HepG2 (cell line): Measurements from ENCODE around the gene HS2ST1. TPM values are rescaled to one million over a fixed set of nuclear protein-coding genes. Genes with fewer than 3 reads are reported as not detected.

Source experiments
- FOSL1 ChIP-seq: sonication (generic); formaldehyde crosslinking; IDR thresholded peaks from 2 replicates; pipeline ENCODE4 v1.9.0; 2021; ENCODE audit warnings: missing genetic modification reagents, borderline replicate concordance
- FOXM1 ChIP-seq: sonication (generic); formaldehyde crosslinking; IDR thresholded peaks from 2 replicates; pipeline ENCODE4 v1.5.0; 2020; ENCODE audit warnings: missing genetic modification reagents
- MTF1 ChIP-seq: sonication (generic); formaldehyde crosslinking; IDR thresholded peaks from 2 replicates; pipeline ENCODE4 v1.5.0; 2020; ENCODE audit warnings: missing genetic modification reagents
- PRDM4 ChIP-seq: sonication (generic); formaldehyde crosslinking; IDR thresholded peaks from 2 replicates; pipeline ENCODE4 v1.9.0; 2021; ENCODE audit warnings: missing genetic modification reagents, borderline replicate concordance
- RORA ChIP-seq: sonication (generic); formaldehyde crosslinking; IDR thresholded peaks from 2 replicates; pipeline ENCODE4 v1.5.0; 2020; ENCODE audit warnings: mild to moderate bottlenecking, missing genetic modification reagents, moderate library complexity
- SKI ChIP-seq: fragments of 450-650 bp; IDR thresholded peaks from one replicate; pipeline ENCODE4 v1.6.1; 2018; ENCODE audit warnings: mild to moderate bottlenecking; ENCODE audit not compliant: partially characterized antibody
- SNAPC5 ChIP-seq: sonication (generic); formaldehyde crosslinking; IDR thresholded peaks from 2 replicates; pipeline ENCODE4 v1.8.1; 2023; ENCODE audit warnings: mild to moderate bottlenecking, missing genetic modification reagents, borderline replicate concordance
- SRF ChIP-seq: IDR thresholded peaks from 2 replicates; pipeline ENCODE4 v1.6.1; 2011; ENCODE audit warnings: mild to moderate bottlenecking, low read depth, low read length, moderate library complexity
- TCF7L2 ChIP-seq: IDR thresholded peaks from 2 replicates; pipeline ENCODE4 v1.6.1; 2011; ENCODE audit warnings: mild to moderate bottlenecking, low read depth, low read length, moderate library complexity
- YEATS4 ChIP-seq: sonication (generic); formaldehyde crosslinking; IDR thresholded peaks from 2 replicates; pipeline ENCODE4 v1.4.0; 2020; ENCODE audit warnings: missing genetic modification reagents, borderline replicate concordance
- ZNF275 ChIP-seq: sonication (generic); formaldehyde crosslinking; IDR thresholded peaks from 2 replicates; pipeline ENCODE4 v1.8.0; 2022; ENCODE audit warnings: missing genetic modification reagents, mild to moderate bottlenecking, inconsistent platforms, borderline replicate concordance
- ZNF326 ChIP-seq: sonication (generic); formaldehyde crosslinking; IDR thresholded peaks from 2 replicates; pipeline ENCODE4 v1.4.0; 2020; ENCODE audit warnings: missing genetic modification reagents, borderline replicate concordance
- ZNF441 ChIP-seq: sonication (generic); formaldehyde crosslinking; IDR thresholded peaks from 2 replicates; pipeline ENCODE4 v1.7.0; 2021; ENCODE audit warnings: missing genetic modification reagents, borderline replicate concordance
- polyA plus RNA-seq, 8 experiments: library from polyadenylated mRNA; depleted of rRNA in 3 of 8; stranded (reverse) in 7 of 8; unstranded in 1 of 8; fragments of >200 nt; fragmentation: Illumina TruSeq in 4 of 8; extraction: Trizol in 4 of 8; gene quantifications; 2 replicates each; pipeline versions ENCODE4 v1.2.1 to v1.2.3, GENCODE V29; 2011 to 2016; ENCODE audit warnings: low read depth in 4 of 8, missing spikeins in 1 of 8, mixed read lengths in 1 of 8; ENCODE audit not compliant: insufficient read depth in 1 of 8
- total RNA-seq, 5 experiments: library from RNA; depleted of rRNA; stranded (reverse); fragments of >200 nt; fragmentation: Illumina TruSeq; extraction: Trizol; gene quantifications; 2 replicates each; pipeline ENCODE4 v1.2.3, GENCODE V29; 2016; ENCODE audit warnings: low read depth in 1 of 5
- TF ChIP-seq, protein P1 (sequence below): IDR thresholded peaks from 2 replicates; pipeline ENCODE4 v1.6.1; 2016; ENCODE audit warnings: control low read depth
- TF ChIP-seq, protein P2 (sequence below): sonication (generic); formaldehyde crosslinking; IDR thresholded peaks from 2 replicates; pipeline ENCODE4 v1.5.1; 2020; ENCODE audit warnings: mild to moderate bottlenecking, moderate library complexity, missing genetic modification reagents
- TF ChIP-seq, protein P3 (sequence below): sonication (generic); formaldehyde crosslinking; IDR thresholded peaks from 2 replicates; pipeline ENCODE4; 2020; ENCODE audit warnings: missing genetic modification reagents, mild to moderate bottlenecking, borderline replicate concordance
- TF ChIP-seq, protein P4 (sequence below): sonication (generic); formaldehyde crosslinking; IDR thresholded peaks from 2 replicates; pipeline ENCODE4 v1.5.0; 2020; ENCODE audit warnings: missing genetic modification reagents

Gene HS2ST1
- total and polyA plus RNA-seq, 2 of the 13 experiments (the other 11 are each of a cell fraction or from before 2014, with no cell fraction given), result 22.1 to 58.7 TPM

GRCh38 chr1:86913896-86914600 is 387 bp upstream of the HS2ST1 start, which contains the start of gene SELENOF (continued):
- TF ChIP-seq PRDM4 (CRISPR knock-in tag) (no peak), SRF (no peak), SKI (no peak), FOXM1 (CRISPR knock-in tag) (no peak), TCF7L2 (no peak), ZNF275 (CRISPR knock-in tag) (no peak), FOSL1 (no peak), YEATS4 (CRISPR knock-in tag) (peak; percentile 73), SNAPC5 (0 out of 2 replicates have a peak, but pooled peaks have one; percentile 22), ZNF326 (CRISPR knock-in tag) (no peak), ZNF441 (CRISPR knock-in tag) (no peak), RORA (CRISPR knock-in tag) (no peak), MTF1 (CRISPR knock-in tag) (no peak)
- TF ChIP-seq, protein P1, sequence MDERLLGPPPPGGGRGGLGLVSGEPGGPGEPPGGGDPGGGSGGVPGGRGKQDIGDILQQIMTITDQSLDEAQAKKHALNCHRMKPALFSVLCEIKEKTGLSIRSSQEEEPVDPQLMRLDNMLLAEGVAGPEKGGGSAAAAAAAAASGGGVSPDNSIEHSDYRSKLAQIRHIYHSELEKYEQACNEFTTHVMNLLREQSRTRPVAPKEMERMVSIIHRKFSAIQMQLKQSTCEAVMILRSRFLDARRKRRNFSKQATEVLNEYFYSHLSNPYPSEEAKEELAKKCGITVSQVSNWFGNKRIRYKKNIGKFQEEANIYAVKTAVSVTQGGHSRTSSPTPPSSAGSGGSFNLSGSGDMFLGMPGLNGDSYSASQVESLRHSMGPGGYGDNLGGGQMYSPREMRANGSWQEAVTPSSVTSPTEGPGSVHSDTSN, result no peak
- TF ChIP-seq, protein P2, sequence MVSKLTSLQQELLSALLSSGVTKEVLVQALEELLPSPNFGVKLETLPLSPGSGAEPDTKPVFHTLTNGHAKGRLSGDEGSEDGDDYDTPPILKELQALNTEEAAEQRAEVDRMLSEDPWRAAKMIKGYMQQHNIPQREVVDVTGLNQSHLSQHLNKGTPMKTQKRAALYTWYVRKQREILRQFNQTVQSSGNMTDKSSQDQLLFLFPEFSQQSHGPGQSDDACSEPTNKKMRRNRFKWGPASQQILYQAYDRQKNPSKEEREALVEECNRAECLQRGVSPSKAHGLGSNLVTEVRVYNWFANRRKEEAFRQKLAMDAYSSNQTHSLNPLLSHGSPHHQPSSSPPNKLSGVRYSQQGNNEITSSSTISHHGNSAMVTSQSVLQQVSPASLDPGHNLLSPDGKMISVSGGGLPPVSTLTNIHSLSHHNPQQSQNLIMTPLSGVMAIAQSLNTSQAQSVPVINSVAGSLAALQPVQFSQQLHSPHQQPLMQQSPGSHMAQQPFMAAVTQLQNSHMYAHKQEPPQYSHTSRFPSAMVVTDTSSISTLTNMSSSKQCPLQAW (CRISPR knock-in tag), result no peak
- TF ChIP-seq, protein P3, sequence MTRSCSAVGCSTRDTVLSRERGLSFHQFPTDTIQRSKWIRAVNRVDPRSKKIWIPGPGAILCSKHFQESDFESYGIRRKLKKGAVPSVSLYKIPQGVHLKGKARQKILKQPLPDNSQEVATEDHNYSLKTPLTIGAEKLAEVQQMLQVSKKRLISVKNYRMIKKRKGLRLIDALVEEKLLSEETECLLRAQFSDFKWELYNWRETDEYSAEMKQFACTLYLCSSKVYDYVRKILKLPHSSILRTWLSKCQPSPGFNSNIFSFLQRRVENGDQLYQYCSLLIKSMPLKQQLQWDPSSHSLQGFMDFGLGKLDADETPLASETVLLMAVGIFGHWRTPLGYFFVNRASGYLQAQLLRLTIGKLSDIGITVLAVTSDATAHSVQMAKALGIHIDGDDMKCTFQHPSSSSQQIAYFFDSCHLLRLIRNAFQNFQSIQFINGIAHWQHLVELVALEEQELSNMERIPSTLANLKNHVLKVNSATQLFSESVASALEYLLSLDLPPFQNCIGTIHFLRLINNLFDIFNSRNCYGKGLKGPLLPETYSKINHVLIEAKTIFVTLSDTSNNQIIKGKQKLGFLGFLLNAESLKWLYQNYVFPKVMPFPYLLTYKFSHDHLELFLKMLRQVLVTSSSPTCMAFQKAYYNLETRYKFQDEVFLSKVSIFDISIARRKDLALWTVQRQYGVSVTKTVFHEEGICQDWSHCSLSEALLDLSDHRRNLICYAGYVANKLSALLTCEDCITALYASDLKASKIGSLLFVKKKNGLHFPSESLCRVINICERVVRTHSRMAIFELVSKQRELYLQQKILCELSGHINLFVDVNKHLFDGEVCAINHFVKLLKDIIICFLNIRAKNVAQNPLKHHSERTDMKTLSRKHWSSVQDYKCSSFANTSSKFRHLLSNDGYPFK (CRISPR knock-in tag), result peak; percentile 97
- TF ChIP-seq, protein P4, sequence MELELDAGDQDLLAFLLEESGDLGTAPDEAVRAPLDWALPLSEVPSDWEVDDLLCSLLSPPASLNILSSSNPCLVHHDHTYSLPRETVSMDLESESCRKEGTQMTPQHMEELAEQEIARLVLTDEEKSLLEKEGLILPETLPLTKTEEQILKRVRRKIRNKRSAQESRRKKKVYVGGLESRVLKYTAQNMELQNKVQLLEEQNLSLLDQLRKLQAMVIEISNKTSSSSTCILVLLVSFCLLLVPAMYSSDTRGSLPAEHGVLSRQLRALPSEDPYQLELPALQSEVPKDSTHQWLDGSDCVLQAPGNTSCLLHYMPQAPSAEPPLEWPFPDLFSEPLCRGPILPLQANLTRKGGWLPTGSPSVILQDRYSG (CRISPR knock-in tag), result 0 out of 2 replicates have a peak, but pooled peaks have one; percentile 56
